HepG2 (cell line): Measurements from ENCODE around the gene MRI1. TPM values are rescaled to one million over a fixed set of nuclear protein-coding genes. Genes with fewer than 3 reads are reported as not detected.

Source experiments
- EZH2 ChIP-seq: conservative IDR thresholded peaks from 2 replicates; pipeline ENCODE4 v1.6.1; 2012; ENCODE audit warnings: mild to moderate bottlenecking, low read depth, low read length, moderate library complexity
- MEIS1 ChIP-seq: sonication (generic); formaldehyde crosslinking; IDR thresholded peaks from 2 replicates; pipeline ENCODE4 v1.9.0; 2021; ENCODE audit warnings: mild to moderate bottlenecking, missing genetic modification reagents, moderate library complexity, borderline replicate concordance
- NFYC ChIP-seq: IDR thresholded peaks from 2 replicates; pipeline ENCODE4 v1.6.1; 2016; ENCODE audit warnings: missing genetic modification reagents, missing compliant biosample characterization
- POLR2A ChIP-seq, 2 experiments: IDR thresholded peaks; 2 replicates each; pipeline ENCODE4 v1.6.1; 2011; ENCODE audit warnings: low read depth in 2 of 2, low read length in 2 of 2, mild to moderate bottlenecking in 1 of 2, moderate library complexity in 1 of 2; ENCODE audit not compliant: insufficient read depth in 1 of 2
- SP2 ChIP-seq: sonication (generic); formaldehyde crosslinking; IDR thresholded peaks from 2 replicates; pipeline ENCODE4 v1.5.1; 2020; ENCODE audit warnings: mild to moderate bottlenecking, missing genetic modification reagents
- ZNF205 ChIP-seq: IDR thresholded peaks from 2 replicates; pipeline ENCODE4 v1.6.1; 2018; ENCODE audit warnings: missing biosample characterization, missing genetic modification reagents
- polyA plus RNA-seq, 8 experiments: library from polyadenylated mRNA; depleted of rRNA in 3 of 8; stranded (reverse) in 7 of 8; unstranded in 1 of 8; fragments of >200 nt; fragmentation: Illumina TruSeq in 4 of 8; extraction: Trizol in 4 of 8; gene quantifications; 2 replicates each; pipeline versions ENCODE4 v1.2.1 to v1.2.3, GENCODE V29; 2011 to 2016; ENCODE audit warnings: low read depth in 4 of 8, missing spikeins in 1 of 8, mixed read lengths in 1 of 8; ENCODE audit not compliant: insufficient read depth in 1 of 8
- total RNA-seq, 5 experiments: library from RNA; depleted of rRNA; stranded (reverse); fragments of >200 nt; fragmentation: Illumina TruSeq; extraction: Trizol; gene quantifications; 2 replicates each; pipeline ENCODE4 v1.2.3, GENCODE V29; 2016; ENCODE audit warnings: low read depth in 1 of 5
- TF ChIP-seq, protein P1 (sequence below): sonication (generic); formaldehyde crosslinking; IDR thresholded peaks from 2 replicates; pipeline ENCODE4 v1.8.0; 2022; ENCODE audit warnings: mild to moderate bottlenecking, missing genetic modification reagents
- TF ChIP-seq, protein P2 (sequence below): sonication (generic); formaldehyde crosslinking; IDR thresholded peaks from 2 replicates; pipeline ENCODE4 v1.9.0; 2022; ENCODE audit warnings: missing genetic modification reagents, mild to moderate bottlenecking, borderline replicate concordance
- TF ChIP-seq, protein P3 (sequence below): sonication (generic); formaldehyde crosslinking; IDR thresholded peaks from 2 replicates; pipeline ENCODE4 v1.4.0; 2020; ENCODE audit warnings: mild to moderate bottlenecking, low read depth, missing genetic modification reagents
- TF ChIP-seq, protein P4 (sequence below): sonication (generic); formaldehyde crosslinking; IDR thresholded peaks from 2 replicates; pipeline ENCODE4 v1.8.0; 2022; ENCODE audit warnings: mild to moderate bottlenecking, missing genetic modification reagents; ENCODE audit not compliant: insufficient replicate concordance
- TF ChIP-seq, protein P5 (sequence below): sonication (generic); formaldehyde crosslinking; IDR thresholded peaks from 2 replicates; pipeline ENCODE4 v1.4.0; 2020; ENCODE audit warnings: missing genetic modification reagents
- TF ChIP-seq, protein P6 (sequence below): sonication (generic); formaldehyde crosslinking; conservative IDR thresholded peaks from 2 replicates; pipeline ENCODE4 v1.4.0; 2020; ENCODE audit warnings: mild to moderate bottlenecking, missing genetic modification reagents, moderate library complexity
- TF ChIP-seq, protein P7 (sequence below): sonication (generic); formaldehyde crosslinking; IDR thresholded peaks from 2 replicates; pipeline ENCODE4 v1.4.0; 2020; ENCODE audit warnings: mild to moderate bottlenecking, missing genetic modification reagents

Gene MRI1
- total and polyA plus RNA-seq, 2 of the 13 experiments (the other 11 are each of a cell fraction or from before 2014, with no cell fraction given), result 20.1 to 20.6 TPM

DNA sequence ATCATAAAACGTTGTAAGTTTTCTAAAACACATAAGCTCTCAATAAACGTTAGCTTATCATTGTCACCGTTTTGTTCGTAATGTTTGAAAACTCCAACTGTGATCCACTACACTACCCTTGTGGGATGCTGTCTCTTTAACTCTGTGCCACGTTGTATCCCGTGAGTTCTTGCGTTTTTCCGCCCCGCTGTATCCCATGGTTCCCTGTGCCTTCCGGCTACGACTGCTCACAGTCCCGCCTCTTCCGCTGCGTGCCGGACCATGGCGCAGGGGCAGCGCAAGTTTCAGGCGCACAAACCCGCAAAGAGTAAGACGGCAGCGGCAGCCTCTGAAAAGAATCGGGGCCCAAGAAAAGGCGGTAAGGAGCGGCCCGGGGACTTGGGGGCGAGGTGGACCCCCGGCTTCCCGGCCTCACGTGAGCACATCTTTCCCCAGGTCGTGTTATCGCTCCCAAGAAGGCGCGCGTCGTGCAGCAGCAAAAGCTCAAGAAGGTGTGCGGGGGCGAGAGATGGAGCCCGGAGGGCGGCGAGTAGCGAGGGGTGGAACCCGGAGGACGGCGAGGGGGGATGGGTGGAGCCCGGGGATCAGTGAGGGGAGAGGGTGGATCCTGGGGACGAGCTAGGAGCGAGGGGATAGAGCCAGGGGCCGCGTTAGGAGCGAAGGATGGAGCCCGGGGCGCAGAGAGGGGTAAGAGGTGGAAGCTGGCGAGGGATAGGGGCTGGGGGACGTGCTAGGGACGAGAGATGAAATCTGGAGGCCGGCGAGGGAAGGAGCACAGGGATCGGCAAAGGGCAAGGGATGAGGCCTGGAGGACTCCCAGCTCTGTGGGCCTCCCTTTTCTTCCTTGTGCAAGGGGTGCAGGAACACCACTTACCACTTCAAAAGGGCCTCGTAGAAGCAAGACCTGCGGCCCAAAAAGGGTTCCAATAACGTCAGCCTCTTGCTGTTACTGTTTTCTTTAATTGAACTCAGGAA, 10.2 kb downstream of the MRI1 start, which contains the start of gene C19orf53 (continued):
- TF ChIP-seq, protein P1, sequence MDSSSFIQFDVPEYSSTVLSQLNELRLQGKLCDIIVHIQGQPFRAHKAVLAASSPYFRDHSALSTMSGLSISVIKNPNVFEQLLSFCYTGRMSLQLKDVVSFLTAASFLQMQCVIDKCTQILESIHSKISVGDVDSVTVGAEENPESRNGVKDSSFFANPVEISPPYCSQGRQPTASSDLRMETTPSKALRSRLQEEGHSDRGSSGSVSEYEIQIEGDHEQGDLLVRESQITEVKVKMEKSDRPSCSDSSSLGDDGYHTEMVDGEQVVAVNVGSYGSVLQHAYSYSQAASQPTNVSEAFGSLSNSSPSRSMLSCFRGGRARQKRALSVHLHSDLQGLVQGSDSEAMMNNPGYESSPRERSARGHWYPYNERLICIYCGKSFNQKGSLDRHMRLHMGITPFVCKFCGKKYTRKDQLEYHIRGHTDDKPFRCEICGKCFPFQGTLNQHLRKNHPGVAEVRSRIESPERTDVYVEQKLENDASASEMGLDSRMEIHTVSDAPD (CRISPR knock-in tag), result no peak
- TF ChIP-seq EZH2, result no peak
- TF ChIP-seq MEIS1, result 0 out of 2 replicates have a peak, but pooled peaks have one; percentile 53
- peak; percentile 97 for TF ChIP-seq SP2 (CRISPR knock-in tag)
- TF ChIP-seq POLR2A (IDR thresholded peaks at IDR 0.05; ENCODE audit: insufficient read depth in 1 of 2, low read depth in 2 of 2, low read length in 2 of 2), result peak in 1 of 2 experiments; percentile 85; a peak in 3 of 4 replicates
- TF ChIP-seq, protein P2, sequence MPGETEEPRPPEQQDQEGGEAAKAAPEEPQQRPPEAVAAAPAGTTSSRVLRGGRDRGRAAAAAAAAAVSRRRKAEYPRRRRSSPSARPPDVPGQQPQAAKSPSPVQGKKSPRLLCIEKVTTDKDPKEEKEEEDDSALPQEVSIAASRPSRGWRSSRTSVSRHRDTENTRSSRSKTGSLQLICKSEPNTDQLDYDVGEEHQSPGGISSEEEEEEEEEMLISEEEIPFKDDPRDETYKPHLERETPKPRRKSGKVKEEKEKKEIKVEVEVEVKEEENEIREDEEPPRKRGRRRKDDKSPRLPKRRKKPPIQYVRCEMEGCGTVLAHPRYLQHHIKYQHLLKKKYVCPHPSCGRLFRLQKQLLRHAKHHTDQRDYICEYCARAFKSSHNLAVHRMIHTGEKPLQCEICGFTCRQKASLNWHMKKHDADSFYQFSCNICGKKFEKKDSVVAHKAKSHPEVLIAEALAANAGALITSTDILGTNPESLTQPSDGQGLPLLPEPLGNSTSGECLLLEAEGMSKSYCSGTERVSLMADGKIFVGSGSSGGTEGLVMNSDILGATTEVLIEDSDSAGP, result peak; percentile 100
- TF ChIP-seq NFYC (CRISPR knock-in tag), result peak; percentile 68
- peak; percentile 91 for TF ChIP-seq ZNF205
- TF ChIP-seq, protein P3, sequence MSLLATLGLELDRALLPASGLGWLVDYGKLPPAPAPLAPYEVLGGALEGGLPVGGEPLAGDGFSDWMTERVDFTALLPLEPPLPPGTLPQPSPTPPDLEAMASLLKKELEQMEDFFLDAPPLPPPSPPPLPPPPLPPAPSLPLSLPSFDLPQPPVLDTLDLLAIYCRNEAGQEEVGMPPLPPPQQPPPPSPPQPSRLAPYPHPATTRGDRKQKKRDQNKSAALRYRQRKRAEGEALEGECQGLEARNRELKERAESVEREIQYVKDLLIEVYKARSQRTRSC (CRISPR knock-in tag), result 0 out of 2 replicates have a peak, but pooled peaks have one; percentile 58
- TF ChIP-seq, protein P4, sequence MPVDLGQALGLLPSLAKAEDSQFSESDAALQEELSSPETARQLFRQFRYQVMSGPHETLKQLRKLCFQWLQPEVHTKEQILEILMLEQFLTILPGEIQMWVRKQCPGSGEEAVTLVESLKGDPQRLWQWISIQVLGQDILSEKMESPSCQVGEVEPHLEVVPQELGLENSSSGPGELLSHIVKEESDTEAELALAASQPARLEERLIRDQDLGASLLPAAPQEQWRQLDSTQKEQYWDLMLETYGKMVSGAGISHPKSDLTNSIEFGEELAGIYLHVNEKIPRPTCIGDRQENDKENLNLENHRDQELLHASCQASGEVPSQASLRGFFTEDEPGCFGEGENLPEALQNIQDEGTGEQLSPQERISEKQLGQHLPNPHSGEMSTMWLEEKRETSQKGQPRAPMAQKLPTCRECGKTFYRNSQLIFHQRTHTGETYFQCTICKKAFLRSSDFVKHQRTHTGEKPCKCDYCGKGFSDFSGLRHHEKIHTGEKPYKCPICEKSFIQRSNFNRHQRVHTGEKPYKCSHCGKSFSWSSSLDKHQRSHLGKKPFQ, result no peak
- TF ChIP-seq, protein P5, sequence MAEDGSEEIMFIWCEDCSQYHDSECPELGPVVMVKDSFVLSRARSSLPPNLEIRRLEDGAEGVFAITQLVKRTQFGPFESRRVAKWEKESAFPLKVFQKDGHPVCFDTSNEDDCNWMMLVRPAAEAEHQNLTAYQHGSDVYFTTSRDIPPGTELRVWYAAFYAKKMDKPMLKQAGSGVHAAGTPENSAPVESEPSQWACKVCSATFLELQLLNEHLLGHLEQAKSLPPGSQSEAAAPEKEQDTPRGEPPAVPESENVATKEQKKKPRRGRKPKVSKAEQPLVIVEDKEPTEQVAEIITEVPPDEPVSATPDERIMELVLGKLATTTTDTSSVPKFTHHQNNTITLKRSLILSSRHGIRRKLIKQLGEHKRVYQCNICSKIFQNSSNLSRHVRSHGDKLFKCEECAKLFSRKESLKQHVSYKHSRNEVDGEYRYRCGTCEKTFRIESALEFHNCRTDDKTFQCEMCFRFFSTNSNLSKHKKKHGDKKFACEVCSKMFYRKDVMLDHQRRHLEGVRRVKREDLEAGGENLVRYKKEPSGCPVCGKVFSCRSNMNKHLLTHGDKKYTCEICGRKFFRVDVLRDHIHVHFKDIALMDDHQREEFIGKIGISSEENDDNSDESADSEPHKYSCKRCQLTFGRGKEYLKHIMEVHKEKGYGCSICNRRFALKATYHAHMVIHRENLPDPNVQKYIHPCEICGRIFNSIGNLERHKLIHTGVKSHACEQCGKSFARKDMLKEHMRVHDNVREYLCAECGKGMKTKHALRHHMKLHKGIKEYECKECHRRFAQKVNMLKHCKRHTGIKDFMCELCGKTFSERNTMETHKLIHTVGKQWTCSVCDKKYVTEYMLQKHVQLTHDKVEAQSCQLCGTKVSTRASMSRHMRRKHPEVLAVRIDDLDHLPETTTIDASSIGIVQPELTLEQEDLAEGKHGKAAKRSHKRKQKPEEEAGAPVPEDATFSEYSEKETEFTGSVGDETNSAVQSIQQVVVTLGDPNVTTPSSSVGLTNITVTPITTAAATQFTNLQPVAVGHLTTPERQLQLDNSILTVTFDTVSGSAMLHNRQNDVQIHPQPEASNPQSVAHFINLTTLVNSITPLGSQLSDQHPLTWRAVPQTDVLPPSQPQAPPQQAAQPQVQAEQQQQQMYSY (CRISPR knock-in tag), result no peak
- TF ChIP-seq, protein P6, sequence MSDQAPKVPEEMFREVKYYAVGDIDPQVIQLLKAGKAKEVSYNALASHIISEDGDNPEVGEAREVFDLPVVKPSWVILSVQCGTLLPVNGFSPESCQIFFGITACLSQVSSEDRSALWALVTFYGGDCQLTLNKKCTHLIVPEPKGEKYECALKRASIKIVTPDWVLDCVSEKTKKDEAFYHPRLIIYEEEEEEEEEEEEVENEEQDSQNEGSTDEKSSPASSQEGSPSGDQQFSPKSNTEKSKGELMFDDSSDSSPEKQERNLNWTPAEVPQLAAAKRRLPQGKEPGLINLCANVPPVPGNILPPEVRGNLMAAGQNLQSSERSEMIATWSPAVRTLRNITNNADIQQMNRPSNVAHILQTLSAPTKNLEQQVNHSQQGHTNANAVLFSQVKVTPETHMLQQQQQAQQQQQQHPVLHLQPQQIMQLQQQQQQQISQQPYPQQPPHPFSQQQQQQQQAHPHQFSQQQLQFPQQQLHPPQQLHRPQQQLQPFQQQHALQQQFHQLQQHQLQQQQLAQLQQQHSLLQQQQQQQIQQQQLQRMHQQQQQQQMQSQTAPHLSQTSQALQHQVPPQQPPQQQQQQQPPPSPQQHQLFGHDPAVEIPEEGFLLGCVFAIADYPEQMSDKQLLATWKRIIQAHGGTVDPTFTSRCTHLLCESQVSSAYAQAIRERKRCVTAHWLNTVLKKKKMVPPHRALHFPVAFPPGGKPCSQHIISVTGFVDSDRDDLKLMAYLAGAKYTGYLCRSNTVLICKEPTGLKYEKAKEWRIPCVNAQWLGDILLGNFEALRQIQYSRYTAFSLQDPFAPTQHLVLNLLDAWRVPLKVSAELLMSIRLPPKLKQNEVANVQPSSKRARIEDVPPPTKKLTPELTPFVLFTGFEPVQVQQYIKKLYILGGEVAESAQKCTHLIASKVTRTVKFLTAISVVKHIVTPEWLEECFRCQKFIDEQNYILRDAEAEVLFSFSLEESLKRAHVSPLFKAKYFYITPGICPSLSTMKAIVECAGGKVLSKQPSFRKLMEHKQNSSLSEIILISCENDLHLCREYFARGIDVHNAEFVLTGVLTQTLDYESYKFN (CRISPR knock-in tag), result peak; percentile 52; the same call in 1 of the 2 replicates
- TF ChIP-seq, protein P7, sequence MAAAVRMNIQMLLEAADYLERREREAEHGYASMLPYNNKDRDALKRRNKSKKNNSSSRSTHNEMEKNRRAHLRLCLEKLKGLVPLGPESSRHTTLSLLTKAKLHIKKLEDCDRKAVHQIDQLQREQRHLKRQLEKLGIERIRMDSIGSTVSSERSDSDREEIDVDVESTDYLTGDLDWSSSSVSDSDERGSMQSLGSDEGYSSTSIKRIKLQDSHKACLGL, result peak; percentile 51; the same call in 1 of the 2 replicates
